LHCN-M2 (cell line): ENCODE measurements around the gene MAN1B1. TPM values are rescaled to one million over a fixed set of nuclear protein-coding genes. Genes with fewer than 3 reads are reported as not detected.
"Not testable (repeated sequence)": the region's sequence is repeated elsewhere in the genome, so short reads cannot be mapped to it uniquely, and the experiment has no call there.

Source experiments
- DNase-seq: peaks from one replicate; pipeline ENCODE4 v3.0.0-alpha.2; 2012; ENCODE audit warnings: low read depth
- total RNA-seq: library from RNA; depleted of rRNA; stranded (reverse); fragments of >200 nt; gene quantifications from 2 replicates; pipeline ENCODE4 v1.2.3, GENCODE V29; 2014

Gene MAN1B1
- total RNA-seq, 1 experiment from 2014 or later, result 78.4 TPM

DNA sequence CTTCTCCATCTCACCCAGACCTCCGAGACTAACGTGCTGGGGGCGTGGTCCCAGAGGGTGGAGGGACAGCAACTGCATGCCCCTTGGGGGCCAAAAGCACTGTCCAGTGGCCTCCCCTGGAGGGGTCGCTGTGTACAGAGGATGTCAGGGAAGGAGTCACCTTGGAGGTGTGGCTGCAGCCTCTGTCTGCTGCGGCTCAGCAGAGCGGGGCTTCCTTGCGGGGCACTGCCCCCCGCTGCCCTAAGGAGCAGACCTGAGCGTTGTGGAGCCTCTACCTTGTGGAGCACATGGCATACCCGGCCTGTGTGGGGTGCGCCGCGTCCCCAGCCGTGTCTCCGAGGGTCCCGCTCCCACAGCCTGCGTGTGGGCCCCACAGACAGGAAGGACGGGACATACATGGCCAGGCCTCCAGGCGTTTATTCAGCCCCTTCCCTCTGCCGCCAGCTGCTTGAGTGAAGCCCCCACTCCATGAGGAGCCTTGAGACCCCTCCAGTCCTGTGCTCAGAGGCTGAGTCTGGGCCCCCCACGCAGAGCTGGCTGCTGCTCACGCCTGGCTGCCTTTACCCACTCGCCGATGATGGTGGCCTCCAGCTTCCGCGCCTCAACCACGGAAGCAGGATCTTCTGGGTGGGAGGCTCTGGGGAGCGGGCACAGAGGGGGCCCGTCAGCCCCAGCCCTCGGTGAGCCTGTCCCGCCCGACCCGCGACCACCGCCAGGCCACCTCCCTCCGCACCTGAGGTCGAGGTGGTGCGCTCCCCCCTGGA is 23.5 kb downstream of the MAN1B1 start:
- no peak for DNase-seq

DNA sequence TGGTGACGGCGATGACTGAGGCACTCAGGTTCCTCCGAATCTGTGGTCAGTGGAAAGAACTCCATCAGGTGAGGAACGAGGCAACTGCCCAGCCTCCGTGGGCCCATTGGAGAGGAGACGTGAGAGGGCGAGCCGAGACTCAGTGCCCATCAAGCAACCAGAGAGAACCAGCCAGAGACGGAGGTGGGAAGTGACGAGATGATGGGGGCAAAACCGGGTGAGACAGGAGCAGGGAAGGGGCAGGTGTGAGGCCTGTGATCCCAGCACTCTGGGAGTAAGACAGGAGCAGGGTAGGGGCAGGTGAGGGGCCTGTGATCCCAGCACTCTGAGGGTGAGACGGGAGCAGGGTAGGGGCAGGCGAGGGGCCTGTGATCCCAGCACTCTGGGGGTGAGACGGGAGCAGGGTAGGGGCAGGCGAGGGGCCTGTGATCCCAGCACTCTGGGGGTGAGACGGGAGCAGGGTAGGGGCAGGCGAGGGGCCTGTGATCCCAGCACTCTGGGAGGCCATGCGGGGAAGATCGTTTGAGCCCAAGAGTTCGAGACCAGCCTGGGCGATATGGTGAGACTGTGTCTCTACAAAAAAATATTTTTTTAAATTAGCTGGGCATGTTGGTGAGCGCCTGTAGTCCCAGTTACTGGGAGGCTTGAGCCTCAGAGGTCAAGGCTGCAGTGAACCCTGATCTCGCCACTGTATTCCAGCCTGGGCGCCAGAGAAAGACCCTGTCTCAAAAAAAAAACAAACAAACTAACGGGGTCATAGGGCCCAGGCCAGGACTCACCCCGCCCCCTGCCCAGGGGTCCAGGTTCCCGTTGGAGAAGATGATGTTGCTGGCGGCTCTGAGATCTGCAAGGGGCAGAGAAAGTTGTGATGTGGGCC is 24.4 kb downstream of the MAN1B1 start:
- no peak for DNase-seq

- DNase-seq, result no peak
Observed at GRCh38 chr9:137111788-137112563, 25.2 kb downstream of the MAN1B1 start.

- no peak for DNase-seq
Observed at GRCh38 chr9:137112564-137113384, 26.0 kb downstream of the MAN1B1 start.

GRCh38 chr9:137113385-137114159 is 26.8 kb downstream of the MAN1B1 start:
- DNase-seq, result no peak

DNA sequence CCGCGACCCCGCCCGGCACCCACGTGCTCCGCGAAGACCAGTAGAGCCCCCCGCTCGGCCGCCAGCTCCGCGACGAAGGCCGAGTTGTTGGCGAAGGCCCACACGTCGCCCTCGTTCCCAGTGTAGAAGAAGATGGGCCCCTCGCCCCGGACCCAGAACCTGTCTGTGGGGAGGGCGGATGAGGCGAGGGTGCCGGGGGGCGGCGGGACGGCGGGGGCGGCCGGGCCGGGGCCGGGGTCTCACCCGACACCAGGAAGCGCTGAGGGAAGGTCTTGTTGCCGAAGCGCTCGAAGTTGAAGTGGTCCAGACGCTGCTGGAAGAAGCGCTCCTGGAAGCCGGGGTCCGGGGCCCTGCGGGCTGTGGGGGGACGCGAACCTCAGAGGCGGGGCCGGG is 27.4 kb downstream of the MAN1B1 start:
- no peak for DNase-seq

DNA sequence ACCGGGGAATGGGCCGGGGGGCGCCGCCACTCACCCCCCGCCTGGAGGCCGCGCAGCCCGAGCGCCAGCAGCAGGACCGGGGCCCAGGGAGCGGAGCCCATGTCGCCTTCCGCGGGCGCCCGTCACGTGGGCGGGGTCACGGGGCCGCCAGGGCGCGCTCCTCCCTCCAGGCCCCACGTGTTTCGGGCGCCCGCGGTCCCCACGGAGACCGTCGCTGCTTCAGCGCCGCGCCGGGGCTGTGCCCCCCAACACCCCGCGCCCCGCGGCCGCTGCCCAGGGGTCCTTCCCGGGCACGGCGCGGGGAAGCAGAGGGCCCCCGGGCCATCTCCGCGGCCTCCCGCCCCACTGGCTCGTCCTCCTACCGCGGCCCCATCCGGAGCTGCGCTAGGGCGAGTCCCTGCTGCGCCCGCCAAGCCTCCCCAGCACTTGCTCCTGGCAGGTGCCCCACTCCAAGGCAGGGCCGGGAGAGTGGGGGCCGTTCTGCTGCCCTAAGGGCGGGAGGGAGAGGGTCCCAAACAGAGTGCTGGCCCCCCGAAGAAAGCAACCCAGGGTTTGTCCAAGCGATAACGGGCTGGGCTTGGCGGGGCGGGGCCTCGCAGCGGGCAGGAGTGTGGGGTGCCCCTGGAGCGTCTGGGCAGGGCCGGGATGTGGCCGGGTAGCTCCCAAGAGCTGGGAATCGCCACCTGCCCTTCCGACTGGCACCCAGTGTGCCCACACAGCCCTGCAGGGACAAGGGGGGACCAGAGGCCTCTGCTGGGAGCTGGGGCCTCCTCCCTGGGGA is 28.0 kb downstream of the MAN1B1 start, which contains the start of gene DPP7:
TSS of gene DPP7 (minus strand) at position 121 of the 781 bp plus-strand sequence. CDS start at position 101, 20 bp downstream.
- DNase-seq, result peak; percentile 36

DNA sequence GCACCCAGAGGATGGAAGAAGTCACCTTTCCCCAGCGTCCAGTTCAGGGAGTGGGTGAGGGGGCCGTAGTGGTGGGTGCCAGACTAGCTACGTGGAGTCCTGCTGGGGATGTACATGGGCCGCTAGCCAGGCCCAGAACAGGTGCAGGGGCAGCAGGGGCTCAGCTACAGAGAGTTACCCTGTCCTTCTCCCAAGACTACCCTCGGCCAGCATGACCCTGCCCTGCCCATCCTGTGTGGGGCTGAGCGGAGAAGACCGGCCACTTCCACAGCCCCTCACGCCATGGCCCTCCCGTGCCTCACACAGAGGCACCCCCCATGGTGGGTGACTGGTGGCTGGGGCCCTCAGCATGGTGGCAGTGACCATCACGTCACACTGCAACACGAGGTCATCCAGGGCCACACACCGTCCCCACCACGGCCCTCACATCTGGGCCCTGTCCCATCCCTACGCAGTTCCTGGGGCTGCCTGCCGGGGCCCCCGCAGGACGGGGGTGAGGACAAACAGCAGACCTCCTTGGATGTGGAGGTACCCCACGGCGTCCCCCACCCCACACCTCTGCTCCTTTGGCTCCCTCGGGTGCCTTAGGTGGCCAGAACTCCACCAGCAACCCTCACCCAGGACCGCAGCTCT is 28.7 kb downstream of the MAN1B1 start:
- DNase-seq, result no peak

DNA sequence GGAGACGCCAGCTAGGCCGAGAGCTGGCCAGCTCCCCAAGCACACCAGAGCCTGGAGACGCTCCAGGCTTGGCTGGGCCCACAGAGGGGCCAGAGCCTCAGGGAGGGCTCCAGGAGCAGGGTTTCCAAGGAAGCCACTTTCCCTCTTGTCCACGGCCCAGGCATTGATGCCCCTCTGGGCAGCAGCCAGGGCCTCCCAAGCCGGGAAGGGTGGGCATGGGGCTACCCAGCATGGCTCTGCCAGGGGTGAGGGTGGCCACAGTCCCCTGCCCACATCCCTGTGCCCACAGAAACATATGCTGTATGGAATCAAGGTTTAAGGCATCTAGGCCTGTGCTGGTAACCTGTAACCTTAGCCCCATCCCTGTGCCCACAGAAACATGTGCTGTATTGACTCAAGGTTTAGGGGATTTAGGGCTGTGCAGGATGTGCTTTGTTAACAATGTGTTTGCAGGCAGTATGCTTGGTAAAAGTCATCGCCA is 29.3 kb downstream of the MAN1B1 start:
- DNase-seq, result no peak

GRCh38 chr9:137116728-137117127 is 29.9 kb downstream of the MAN1B1 start:
- no peak for DNase-seq

DNA sequence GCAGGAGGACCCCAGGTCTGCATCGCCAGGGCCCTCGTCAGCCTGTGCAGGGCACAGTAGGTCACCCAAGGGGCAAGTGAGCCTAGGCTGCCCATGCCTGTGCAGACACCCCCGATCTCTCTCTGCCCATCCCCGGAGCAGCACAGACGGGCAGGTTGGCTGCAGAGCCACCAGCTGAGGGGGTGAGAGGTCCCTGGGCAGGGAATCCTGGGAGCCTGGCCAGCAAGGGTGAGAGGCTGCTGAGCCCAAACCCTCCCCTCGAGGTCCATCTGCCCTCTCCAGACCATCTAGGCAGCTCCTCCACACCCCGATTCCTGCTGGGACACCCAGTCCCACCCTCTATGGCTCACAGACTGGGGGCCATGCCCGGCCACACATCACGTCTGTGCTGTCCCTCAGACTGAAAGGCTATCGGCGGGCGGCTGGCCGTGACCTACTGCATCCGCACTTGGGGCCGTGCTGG is 30.5 kb downstream of the MAN1B1 start:
- no peak for DNase-seq

DNA sequence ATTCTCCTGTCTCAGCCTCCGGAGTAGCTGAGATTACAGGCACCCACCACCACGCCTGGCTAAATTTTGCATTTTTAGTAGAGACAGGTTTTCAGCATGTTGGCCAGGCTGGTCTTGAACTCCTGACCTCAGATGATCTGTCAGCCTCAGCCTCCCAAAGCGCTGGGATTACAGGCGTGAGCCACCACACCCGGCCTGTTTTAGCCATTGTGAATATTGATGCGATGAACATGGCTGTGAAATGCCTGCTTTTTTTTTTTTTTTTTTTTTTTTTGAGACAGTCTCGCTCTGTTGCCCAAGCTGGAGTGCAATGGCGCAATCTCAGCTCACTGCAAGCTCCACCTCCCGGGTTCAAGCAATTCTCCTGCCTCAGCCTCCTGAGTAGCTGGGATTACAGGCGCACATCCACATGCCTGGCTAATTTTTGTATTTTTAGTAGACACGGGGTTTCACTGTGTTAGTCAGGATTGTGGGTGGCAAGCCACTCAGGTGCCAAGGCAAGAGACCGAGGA is 31.4 kb downstream of the MAN1B1 start:
- not testable (repeated sequence) for DNase-seq

- DNase-seq, result not testable (repeated sequence)
Observed at GRCh38 chr9:137121927-137122795, 35.4 kb downstream of the MAN1B1 start.

DNA sequence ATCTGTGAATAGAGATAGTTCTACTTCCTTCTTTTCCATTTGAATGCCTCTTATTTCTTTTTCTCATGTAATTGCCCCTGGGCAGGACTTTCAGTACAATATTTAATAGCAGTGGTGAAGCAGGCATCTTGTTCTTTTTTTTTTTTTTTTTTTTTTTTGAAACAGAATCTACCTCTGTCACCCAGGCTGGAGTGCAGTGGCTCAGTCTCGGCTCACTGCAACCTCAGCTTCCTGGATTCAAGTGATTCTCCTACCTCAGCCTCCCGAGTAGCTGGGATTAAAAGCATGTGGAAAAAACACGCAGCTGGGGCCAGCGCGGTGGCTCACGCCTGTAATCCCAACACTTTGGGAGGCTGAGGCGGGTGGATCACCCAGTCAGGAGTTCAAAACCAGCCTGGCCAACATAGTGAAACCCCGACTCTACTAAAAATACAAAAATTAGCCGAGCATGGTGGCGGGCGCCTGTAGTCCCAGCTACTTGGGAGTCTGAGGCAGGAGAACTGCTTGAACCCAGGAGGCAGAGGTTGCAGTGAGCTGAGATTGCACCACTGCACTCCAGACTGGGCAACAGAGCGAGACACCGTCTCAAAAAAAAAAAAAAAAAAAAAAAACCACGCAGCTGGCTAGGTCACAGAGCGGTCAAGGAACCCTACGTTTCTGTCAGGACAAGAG is 36.1 kb downstream of the MAN1B1 start:
- DNase-seq, result not testable (repeated sequence)

- DNase-seq, result no peak
Observed at GRCh38 chr9:137123468-137123837, 36.7 kb downstream of the MAN1B1 start.

GRCh38 chr9:137123952-137124462 is 37.2 kb downstream of the MAN1B1 start:
- not testable (repeated sequence) for DNase-seq

DNA sequence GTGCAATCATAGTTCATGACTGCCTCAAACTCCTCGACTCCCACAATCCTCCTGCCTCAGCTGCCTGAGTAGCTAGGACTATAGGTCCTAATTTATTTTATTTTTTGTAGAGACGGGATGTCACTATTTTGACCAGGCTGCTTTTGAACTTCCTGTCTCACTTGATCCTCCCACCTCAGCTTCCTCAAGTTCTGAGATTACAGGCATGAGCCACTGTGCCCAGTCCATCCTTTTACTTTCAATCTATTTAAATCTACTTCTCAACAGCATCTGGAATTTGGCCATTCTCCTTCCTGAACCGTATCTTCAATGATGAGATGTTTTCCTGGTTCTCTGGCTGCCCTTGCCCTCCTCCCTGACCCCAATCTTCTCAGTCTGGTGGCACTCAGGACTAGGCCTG is 40.0 kb downstream of the MAN1B1 start:
- DNase-seq, result no peak
